Uterus (tissue), 2 donors: Measurements from ENCODE around the gene CHCHD3.

Experiments
- POLR2A ChIP-seq, 2 donors: fragments of 450-650 bp; IDR thresholded peaks; one replicate each; pipeline ENCODE4 v1.6.1; 2016; ENCODE audit warnings: antibody characterized with exemption in 2 of 2, mild to moderate bottlenecking in 1 of 2, moderate library complexity in 1 of 2
- TF ChIP-seq, protein P1 (sequence below), 4 experiments: fragments of 200-600 bp in 2 of 4; fragments of 450-650 bp in 2 of 4; sonication (generic) in 2 of 4; IDR thresholded peaks; one replicate each; pipeline ENCODE4 v1.5.1; 2016 to 2019; ENCODE audit warnings: antibody characterized with exemption in 4 of 4, mild to moderate bottlenecking in 2 of 4, moderate library complexity in 1 of 4

- TF ChIP-seq POLR2A (IDR thresholded peaks at IDR 0.05) = no peak
- TF ChIP-seq, protein P1, sequence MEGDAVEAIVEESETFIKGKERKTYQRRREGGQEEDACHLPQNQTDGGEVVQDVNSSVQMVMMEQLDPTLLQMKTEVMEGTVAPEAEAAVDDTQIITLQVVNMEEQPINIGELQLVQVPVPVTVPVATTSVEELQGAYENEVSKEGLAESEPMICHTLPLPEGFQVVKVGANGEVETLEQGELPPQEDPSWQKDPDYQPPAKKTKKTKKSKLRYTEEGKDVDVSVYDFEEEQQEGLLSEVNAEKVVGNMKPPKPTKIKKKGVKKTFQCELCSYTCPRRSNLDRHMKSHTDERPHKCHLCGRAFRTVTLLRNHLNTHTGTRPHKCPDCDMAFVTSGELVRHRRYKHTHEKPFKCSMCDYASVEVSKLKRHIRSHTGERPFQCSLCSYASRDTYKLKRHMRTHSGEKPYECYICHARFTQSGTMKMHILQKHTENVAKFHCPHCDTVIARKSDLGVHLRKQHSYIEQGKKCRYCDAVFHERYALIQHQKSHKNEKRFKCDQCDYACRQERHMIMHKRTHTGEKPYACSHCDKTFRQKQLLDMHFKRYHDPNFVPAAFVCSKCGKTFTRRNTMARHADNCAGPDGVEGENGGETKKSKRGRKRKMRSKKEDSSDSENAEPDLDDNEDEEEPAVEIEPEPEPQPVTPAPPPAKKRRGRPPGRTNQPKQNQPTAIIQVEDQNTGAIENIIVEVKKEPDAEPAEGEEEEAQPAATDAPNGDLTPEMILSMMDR (IDR thresholded peaks at IDR 0.05) = no peak
These were observed 27.9 kb upstream of the CHCHD3 start for GRCh38 chr7:133109816-133110215.
